HCT116 (cell line): ENCODE results near the gene NXT1. TPM values are rescaled to one million over a fixed set of nuclear protein-coding genes. Genes with fewer than 3 reads are reported as not detected.
A peak's percentile ranks its signal among the peaks of the same experiment; 100 is the strongest.

Source experiments
- ATAC-seq: fragments of 200-7000 bp; cut with Tn5 transposase; 2 replicates; pipeline ENCODE4 v1.9.1; 2020; ENCODE audit warnings: mild to moderate bottlenecking, moderate library complexity
- BruUV-seq: library from RNA; stranded (reverse); fragments of 400-500 nt; replicated peaks from 2 replicates; lab custom pipeline; 2021; lab: Mats Ljungman, UMichigan
- CTCF ChIA-PET: fragments of 300-600 bp; sonication (Branson Sonifier 250); formaldehyde crosslinking; loops from one replicate; lab custom pipeline; 2021; ENCODE audit warnings: antibody characterized with exemption; lab: Charles Lee
- POLR2A ChIA-PET: fragments of 300-600, 350-600 bp; sonication (Branson Sonifier 250); formaldehyde crosslinking; loops from one replicate; lab custom pipeline; 2021; ENCODE audit warnings: antibody characterized with exemption; lab: Charles Lee
- RAD21 ChIA-PET, 2 experiments: fragments of 300-600 bp; sonication (Branson Sonifier 250); formaldehyde crosslinking; loops; one replicate each; lab custom pipeline; 2023; ENCODE audit warnings: low total read pairs in 2 of 2; ENCODE audit not compliant: uncharacterized antibody in 2 of 2, unreplicated experiment in 2 of 2, low non-redundant PET in 1 of 2; lab: Charles Lee
- DNase-seq: peaks from one replicate; pipeline ENCODE4 v3.0.0-alpha.2; 2010; ENCODE audit warnings: low read depth, low spot score
- H2AFZ ChIP-seq: fragments of 200-600 bp; shearing (Covaris generic), sonication (generic); 2 replicates; pipeline ENCODE4 v1.6.1; 2017; ENCODE audit warnings: low read depth, mixed run types, mixed read lengths, antibody characterized with exemption, low read length; ENCODE audit not compliant: poor library complexity, severe bottlenecking
- H3K27ac ChIP-seq: 2 replicates; pipeline ENCODE4 v1.5.1; 2012; ENCODE audit warnings: low read depth, low read length
- H3K27me3 ChIP-seq: fragments of 200-600 bp; sonication (generic); 2 replicates; pipeline ENCODE4 v1.6.1; 2016; ENCODE audit warnings: mixed run types, low read length, mixed read lengths; ENCODE audit not compliant: insufficient read depth
- H3K36me3 ChIP-seq, 2 experiments: fragments of 200-500 bp in 1 of 2; fragments of 200-600 bp in 1 of 2; sonication (Bioruptor generic) in 1 of 2; sonication (generic) in 1 of 2; 2 replicates each; pipeline versions ENCODE4 v1.5.1 to v1.6.1; 2014 to 2016; ENCODE audit warnings: low read length in 2 of 2, inconsistent platforms in 1 of 2, mixed read lengths in 1 of 2, mixed run types in 1 of 2; ENCODE audit not compliant: insufficient read depth in 2 of 2, control insufficient read depth in 1 of 2
- H3K4me1 ChIP-seq, 2 experiments: fragments of 200-600 bp in 1 of 2; sonication (generic) in 1 of 2; 2 replicates each; pipeline versions ENCODE4 v1.5.1 to v1.6.1; 2012 to 2017; ENCODE audit warnings: low read length in 2 of 2, inconsistent platforms in 1 of 2, mild to moderate bottlenecking in 1 of 2, mixed read lengths in 1 of 2, mixed run types in 1 of 2, moderate library complexity in 1 of 2; ENCODE audit not compliant: insufficient read depth in 2 of 2, control insufficient read depth in 1 of 2
- H3K4me2 ChIP-seq: fragments of 200-600 bp; sonication (generic); 2 replicates; pipeline ENCODE4 v1.6.1; 2017; ENCODE audit warnings: mixed run types, low read length, mixed read lengths
- H3K4me3 ChIP-seq, 2 experiments: fragments of 200-600 bp in 1 of 2; sonication (generic) in 1 of 2; replicated peaks in 1 of 2; 2 replicates each; pipeline ENCODE4 v1.5.1; 2011 to 2016; ENCODE audit warnings: low read length in 2 of 2, control low read depth in 1 of 2, low read depth in 1 of 2, mild to moderate bottlenecking in 1 of 2, mixed read lengths in 1 of 2, mixed run types in 1 of 2
- H3K79me2 ChIP-seq: fragments of 200-600 bp; sonication (generic); 2 replicates; pipeline ENCODE4 v1.6.1; 2017; ENCODE audit warnings: mild to moderate bottlenecking, mixed run types, low read length, moderate library complexity, mixed read lengths; ENCODE audit not compliant: insufficient read depth
- H3K9ac ChIP-seq: fragments of 200-600 bp; sonication (generic); 2 replicates; pipeline ENCODE4 v1.6.1; 2016; ENCODE audit warnings: low read length, mixed read lengths
- H3K9me2 ChIP-seq: fragments of 200-600 bp; sonication (generic), shearing (Covaris generic); 2 replicates; pipeline ENCODE4 v1.6.1; 2017; ENCODE audit warnings: mixed run types, mild to moderate bottlenecking, moderate library complexity; ENCODE audit not compliant: insufficient read depth
- H3K9me3 ChIP-seq, 2 experiments: fragments of 200-500 bp in 1 of 2; fragments of 200-600 bp in 1 of 2; sonication (Bioruptor generic) in 1 of 2; sonication (generic) in 1 of 2; 2 replicates each; pipeline ENCODE4 v1.6.1; 2014 to 2017; ENCODE audit warnings: low read length in 2 of 2, mixed read lengths in 2 of 2, inconsistent platforms in 1 of 2, low read depth in 1 of 2, mild to moderate bottlenecking in 1 of 2, mixed run types in 1 of 2, moderate library complexity in 1 of 2; ENCODE audit not compliant: control insufficient read depth in 1 of 2, insufficient read depth in 1 of 2
- H4K20me1 ChIP-seq: fragments of 200-600 bp; sonication (generic), shearing (Covaris generic); 2 replicates; pipeline ENCODE4 v1.6.1; 2017; ENCODE audit warnings: mixed run types, mild to moderate bottlenecking, moderate library complexity; ENCODE audit not compliant: insufficient read depth
- EZH2 ChIP-seq: fragments of 200-600 bp; sonication (generic); IDR thresholded peaks from 2 replicates; pipeline ENCODE4 v1.6.1; 2017; ENCODE audit warnings: antibody characterized with exemption, mixed run types
- POLR2AphosphoS5 ChIP-seq: IDR thresholded peaks from 2 replicates; pipeline ENCODE4 v1.6.1; 2011; ENCODE audit warnings: mild to moderate bottlenecking, low read depth, low read length, moderate library complexity
- ZFX ChIP-seq: fragments of 450-650 bp; IDR thresholded peaks from 2 replicates; pipeline ENCODE4 v1.6.1; 2017
- intact Hi-C: fragments of 100-400 bp; cut with micrococcal nuclease; formaldehyde crosslinking; loops from 2 replicates; pipeline ENCODE4 v1.10.0; 2022
- total RNA-seq: library from RNA; stranded (reverse); gene quantifications from one replicate; pipeline ENCODE4 v1.2.1, GENCODE V29; 2021; ENCODE audit not compliant: unreplicated experiment
- TF ChIP-seq, protein P1 (sequence below), 3 experiments: fragments of 200-600 bp in 1 of 3; sonication (generic) in 1 of 3; IDR thresholded peaks in 2 of 3; conservative IDR thresholded peaks in 1 of 3; 2 replicates each; pipeline ENCODE4 v1.5.1; 2012 to 2017; ENCODE audit warnings: low read depth in 2 of 3, low read length in 2 of 3, antibody characterized with exemption in 1 of 3, borderline replicate concordance in 1 of 3, control low read depth in 1 of 3, mild to moderate bottlenecking in 1 of 3, mixed read lengths in 1 of 3, mixed run types in 1 of 3, moderate library complexity in 1 of 3; ENCODE audit not compliant: insufficient read depth in 1 of 3

Gene NXT1
- total RNA-seq, 1 experiment from 2014 or later: 29.9 TPM

GRCh38 chr20:23399568-23400241 lies 49.1 kb downstream of the NXT1 start:
- H3K4me3 ChIP-seq: no peak overlapping the region
- H3K4me2 ChIP-seq: no peak overlapping the region
- peaks cover 5% of the 10 kb centered on the region; the same call in 1 of the 2 replicates for H3K79me2 ChIP-seq
- no peak overlapping the region for H3K27ac ChIP-seq
- ChIA-PET CTCF (no interaction called here), POLR2A (no interaction called here), RAD21 (no interaction called here)
- H2AFZ ChIP-seq: no peak overlapping the region
- H3K9me3 ChIP-seq: no peaks in the 10 kb centered on the region
- no peaks in the 10 kb centered on the region for H3K4me1 ChIP-seq
- TF ChIP-seq, protein P1, sequence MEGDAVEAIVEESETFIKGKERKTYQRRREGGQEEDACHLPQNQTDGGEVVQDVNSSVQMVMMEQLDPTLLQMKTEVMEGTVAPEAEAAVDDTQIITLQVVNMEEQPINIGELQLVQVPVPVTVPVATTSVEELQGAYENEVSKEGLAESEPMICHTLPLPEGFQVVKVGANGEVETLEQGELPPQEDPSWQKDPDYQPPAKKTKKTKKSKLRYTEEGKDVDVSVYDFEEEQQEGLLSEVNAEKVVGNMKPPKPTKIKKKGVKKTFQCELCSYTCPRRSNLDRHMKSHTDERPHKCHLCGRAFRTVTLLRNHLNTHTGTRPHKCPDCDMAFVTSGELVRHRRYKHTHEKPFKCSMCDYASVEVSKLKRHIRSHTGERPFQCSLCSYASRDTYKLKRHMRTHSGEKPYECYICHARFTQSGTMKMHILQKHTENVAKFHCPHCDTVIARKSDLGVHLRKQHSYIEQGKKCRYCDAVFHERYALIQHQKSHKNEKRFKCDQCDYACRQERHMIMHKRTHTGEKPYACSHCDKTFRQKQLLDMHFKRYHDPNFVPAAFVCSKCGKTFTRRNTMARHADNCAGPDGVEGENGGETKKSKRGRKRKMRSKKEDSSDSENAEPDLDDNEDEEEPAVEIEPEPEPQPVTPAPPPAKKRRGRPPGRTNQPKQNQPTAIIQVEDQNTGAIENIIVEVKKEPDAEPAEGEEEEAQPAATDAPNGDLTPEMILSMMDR (IDR thresholded peaks at IDR 0.05 in 2 of 3, conservative IDR thresholded peaks at IDR 0.05 in 1 of 3; ENCODE audit: borderline replicate concordance in 1 of 3, insufficient read depth in 1 of 3, low read depth in 2 of 3, low read length in 2 of 3): peak in 1 of 3 experiments; percentile 28; a peak in 1 of 6 replicates
- no peak for TF ChIP-seq ZFX
- H3K9ac ChIP-seq: no peak overlapping the region
- H4K20me1 ChIP-seq: no peaks in the 10 kb centered on the region
- DNase-seq (no peak), ATAC-seq (peak; percentile 63; the same call in 1 of the 2 replicates)
- H3K27me3 ChIP-seq: no peaks in the 10 kb centered on the region
- BruUV-seq: TSS peak; percentile 17
- peaks cover 2% of the 10 kb centered on the region in 2 experiments; a peak in 2 of 4 replicates for H3K36me3 ChIP-seq
- H3K9me2 ChIP-seq: no peaks in the 10 kb centered on the region
- intact Hi-C loops: no loop called here

DNA sequence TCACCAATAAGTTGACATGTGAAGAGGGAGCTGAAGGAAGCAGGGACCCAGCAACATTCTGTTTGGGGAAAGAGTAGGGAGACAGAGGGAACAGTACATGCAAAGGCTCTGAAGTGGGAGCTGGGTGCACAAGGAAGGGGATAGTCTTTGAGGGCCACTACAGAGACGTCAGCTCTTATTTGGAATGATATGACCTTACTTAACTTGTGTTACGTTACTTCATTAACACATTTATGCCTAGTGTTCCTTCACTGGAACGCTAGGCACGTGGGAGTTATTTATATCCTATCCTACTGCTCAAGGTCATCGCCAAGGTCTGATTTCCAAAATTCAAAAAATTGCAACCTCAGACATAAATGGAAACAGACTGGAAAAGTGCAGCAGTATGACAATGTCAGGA lies 50.5 kb downstream of the NXT1 start:
- Histone ChIP-seq H4K20me1 (no peaks in the 10 kb centered on the region), H2AFZ (no peak overlapping the region), H3K27me3 (no peaks in the 10 kb centered on the region), H3K4me3 (no peak overlapping the region), H3K79me2 (peaks cover 11% of the 10 kb centered on the region), H3K9me2 (no peaks in the 10 kb centered on the region), H3K9ac (no peak overlapping the region), H3K4me2 (no peak overlapping the region), H3K4me1 (no peaks in the 10 kb centered on the region), H3K9me3 (no peaks in the 10 kb centered on the region), H3K36me3 (no peaks in the 10 kb centered on the region; a peak in 1 of 4 replicates), H3K27ac (no peak overlapping the region)
- no peak for DNase-seq
- POLR2A ChIA-PET: no interaction called here
- no peak for ATAC-seq
- no TSS peak for BruUV-seq
- intact Hi-C loops: no loop called here
- RAD21 ChIA-PET: no interaction called here
- CTCF ChIA-PET: no interaction called here
- TF ChIP-seq EZH2 (no peak), POLR2AphosphoS5 (no peak)
